Measurements from ENCODE around the gene ERI3. TPM values are rescaled to one million over a fixed set of nuclear protein-coding genes. Genes with fewer than 3 reads are reported as not detected.

The ERI3 gene
- total RNA-seq, 1 experiment from 2014 or later, result 52.8 TPM

- in situ Hi-C loops (cut with HindIII; ENCODE audit: low pct_unique_long_range_greater_than_20kb, low sequenced_read_pairs), result no loop called here
- DNase-seq (ENCODE audit: low read depth, low spot score), result no peak
These were observed 57.2 kb downstream of the ERI3 start for GRCh38 chr1:44297695-44298400.

- no peak for DNase-seq (ENCODE audit: low read depth, low spot score)
- in situ Hi-C loops (cut with HindIII; ENCODE audit: low pct_unique_long_range_greater_than_20kb, low sequenced_read_pairs), result no loop called here
These were observed 58.3 kb downstream of the ERI3 start for GRCh38 chr1:44296806-44297205.

- in situ Hi-C loops (cut with HindIII; ENCODE audit: low pct_unique_long_range_greater_than_20kb, low sequenced_read_pairs), result no loop called here
These were observed 59.0 kb downstream of the ERI3 start for GRCh38 chr1:44296086-44296485.

GRCh38 chr1:44294588-44295007, 60.5 kb downstream of the ERI3 start:
- in situ Hi-C loops (cut with HindIII; ENCODE audit: low pct_unique_long_range_greater_than_20kb, low sequenced_read_pairs), result no loop called here
- DNase-seq (ENCODE audit: low read depth, low spot score), result peak; percentile 58

More at GRCh38 chr1:44296086-44296485, 59.0 kb downstream of the ERI3 start:
- DNase-seq (ENCODE audit: low read depth, low spot score), result no peak

- DNase-seq (ENCODE audit: low read depth, low spot score), result no peak
- in situ Hi-C loops (cut with HindIII; ENCODE audit: low pct_unique_long_range_greater_than_20kb, low sequenced_read_pairs), result no loop called here
These were observed 61.2 kb downstream of the ERI3 start for GRCh38 chr1:44293761-44294315.

- no peak for DNase-seq (ENCODE audit: low read depth, low spot score)
- in situ Hi-C loops (cut with HindIII; ENCODE audit: low pct_unique_long_range_greater_than_20kb, low sequenced_read_pairs), result no loop called here
These were observed 62.4 kb downstream of the ERI3 start for GRCh38 chr1:44292651-44293050.

- in situ Hi-C loops (cut with HindIII; ENCODE audit: low pct_unique_long_range_greater_than_20kb, low sequenced_read_pairs), result no loop called here
- peak; percentile 5 for DNase-seq (ENCODE audit: low read depth, low spot score)
These were observed 64.6 kb downstream of the ERI3 start for GRCh38 chr1:44290250-44291094.

- in situ Hi-C loops (cut with HindIII; ENCODE audit: low pct_unique_long_range_greater_than_20kb, low sequenced_read_pairs), result no loop called here
- no peak for DNase-seq (ENCODE audit: low read depth, low spot score)
These were observed 65.5 kb downstream of the ERI3 start for GRCh38 chr1:44289530-44289929.

GRCh38 chr1:44288883-44289282, 66.2 kb downstream of the ERI3 start:
- in situ Hi-C loops (cut with HindIII; ENCODE audit: low pct_unique_long_range_greater_than_20kb, low sequenced_read_pairs), result no loop called here
- DNase-seq (ENCODE audit: low read depth, low spot score), result no peak

- no peak for DNase-seq (ENCODE audit: low read depth, low spot score)
- in situ Hi-C loops (cut with HindIII; ENCODE audit: low pct_unique_long_range_greater_than_20kb, low sequenced_read_pairs), result no loop called here
These were observed 70.9 kb downstream of the ERI3 start for GRCh38 chr1:44284184-44284583.

- in situ Hi-C loops (cut with HindIII; ENCODE audit: low pct_unique_long_range_greater_than_20kb, low sequenced_read_pairs), result no loop called here
- no peak for DNase-seq (ENCODE audit: low read depth, low spot score)
These were observed 71.4 kb downstream of the ERI3 start for GRCh38 chr1:44283524-44284173.

- DNase-seq (ENCODE audit: low read depth, low spot score), result no peak
- in situ Hi-C loops (cut with HindIII; ENCODE audit: low pct_unique_long_range_greater_than_20kb, low sequenced_read_pairs), result no loop called here
These were observed 72.2 kb downstream of the ERI3 start for GRCh38 chr1:44282704-44283426.

GRCh38 chr1:44281962-44282703, 72.9 kb downstream of the ERI3 start:
- in situ Hi-C loops (cut with HindIII; ENCODE audit: low pct_unique_long_range_greater_than_20kb, low sequenced_read_pairs), result no loop called here
- DNase-seq (ENCODE audit: low read depth, low spot score), result no peak

GRCh38 chr1:44276901-44277300, 78.2 kb downstream of the ERI3 start:
- in situ Hi-C loops (cut with HindIII; ENCODE audit: low pct_unique_long_range_greater_than_20kb, low sequenced_read_pairs), result no loop called here
- DNase-seq (ENCODE audit: low read depth, low spot score), result no peak

GRCh38 chr1:44275991-44276405, 79.1 kb downstream of the ERI3 start:
- no peak for DNase-seq (ENCODE audit: low read depth, low spot score)
- in situ Hi-C loops (cut with HindIII; ENCODE audit: low pct_unique_long_range_greater_than_20kb, low sequenced_read_pairs), result no loop called here

GRCh38 chr1:44275296-44275962, 79.6 kb downstream of the ERI3 start:
- in situ Hi-C loops (cut with HindIII; ENCODE audit: low pct_unique_long_range_greater_than_20kb, low sequenced_read_pairs), result no loop called here
- no peak for DNase-seq (ENCODE audit: low read depth, low spot score)
